SK-N-SH (cell line): Measurements from ENCODE around the gene ACSS2. TPM values are rescaled to one million over a fixed set of nuclear protein-coding genes. Genes with fewer than 3 reads are reported as not detected.

ENCODE experiments used
- CTCF ChIA-PET: fragments of 300-600, 350-600 bp; formaldehyde crosslinking; extraction: SDS; loops from one replicate; lab custom pipeline; 2021; lab: Yijun Ruan, JAX
- POLR2A ChIA-PET: fragments of 350-600 bp; sonication (Branson Sonifier 250); formaldehyde crosslinking; extraction: SDS; loops from one replicate; lab custom pipeline; 2020; ENCODE audit warnings: antibody characterized with exemption, inconsistent platforms; lab: Yijun Ruan, JAX
- DNase-seq: peaks from one replicate; pipeline ENCODE4 v3.0.0; 2012
- H2AFZ ChIP-seq: fragments of 200-600 bp; sonication (generic); 2 replicates; pipeline ENCODE4 v1.8.1; 2016; ENCODE audit warnings: antibody characterized with exemption, mild to moderate bottlenecking, low read depth
- H3F3A ChIP-seq: fragments of 200-600 bp; sonication (generic); replicated peaks from 2 replicates; pipeline ENCODE3; 2016; ENCODE audit warnings: antibody characterized with exemption, mild to moderate bottlenecking; ENCODE audit not compliant: insufficient read depth
- H3K27ac ChIP-seq, 2 experiments: fragments of 200-500 bp in 1 of 2; fragments of 200-600 bp in 1 of 2; sonication (Bioruptor generic) in 1 of 2; sonication (generic), shearing (Covaris generic) in 1 of 2; 2 replicates each; pipeline versions ENCODE4 v1.5.1 to v1.6.1; 2014 to 2016; ENCODE audit warnings: low read depth in 2 of 2, inconsistent platforms in 1 of 2, low read length in 1 of 2, mild to moderate bottlenecking in 1 of 2, mixed read lengths in 1 of 2
- H3K27me3 ChIP-seq: fragments of 200-600 bp; sonication (generic), shearing (Covaris generic); 2 replicates; pipeline ENCODE4 v1.6.1; 2016; ENCODE audit warnings: mixed run types; ENCODE audit not compliant: insufficient read depth
- H3K36me3 ChIP-seq, 2 experiments: fragments of 200-500 bp in 1 of 2; fragments of 200-600 bp in 1 of 2; sonication (Bioruptor generic) in 1 of 2; sonication (generic) in 1 of 2; replicated peaks in 1 of 2; 2 replicates each; pipeline versions ENCODE3 to v1.5.1; 2014 to 2016; ENCODE audit warnings: low read length in 1 of 2, mild to moderate bottlenecking in 1 of 2; ENCODE audit not compliant: insufficient read depth in 2 of 2, control insufficient read depth in 1 of 2
- H3K4me1 ChIP-seq, 2 experiments: fragments of 200-500 bp in 1 of 2; fragments of 200-600 bp in 1 of 2; sonication (Bioruptor generic) in 1 of 2; sonication (generic), shearing (Covaris generic) in 1 of 2; 2 replicates each; pipeline versions ENCODE4 v1.5.1 to v1.6.1; 2014 to 2016; ENCODE audit warnings: low read depth in 1 of 2, low read length in 1 of 2, mixed run types in 1 of 2; ENCODE audit not compliant: insufficient read depth in 2 of 2, control insufficient read depth in 1 of 2
- H3K4me2 ChIP-seq: fragments of 200-600 bp; sonication (generic), shearing (Covaris generic); 2 replicates; pipeline ENCODE4 v1.6.1; 2017; ENCODE audit warnings: mixed run types
- H3K4me3 ChIP-seq, 2 experiments: fragments of 200-500 bp in 1 of 2; fragments of 200-600 bp in 1 of 2; sonication (Bioruptor generic) in 1 of 2; sonication (generic), shearing (Covaris generic) in 1 of 2; 2 replicates each; pipeline versions ENCODE4 v1.5.1 to v1.8.1; 2014 to 2016; ENCODE audit warnings: low read depth in 2 of 2, inconsistent platforms in 1 of 2, low read length in 1 of 2, mild to moderate bottlenecking in 1 of 2, mixed read lengths in 1 of 2, moderate library complexity in 1 of 2
- H3K79me2 ChIP-seq: fragments of 200-600 bp; sonication (generic); 2 replicates; pipeline ENCODE4 v1.8.1; 2017; ENCODE audit warnings: mild to moderate bottlenecking; ENCODE audit not compliant: insufficient read depth
- H3K9ac ChIP-seq: fragments of 200-600 bp; sonication (generic); 2 replicates; pipeline ENCODE4 v1.6.1; 2017; ENCODE audit warnings: mixed run types
- H3K9me2 ChIP-seq: fragments of 200-600 bp; sonication (generic); 2 replicates; pipeline ENCODE4 v1.6.1; 2017; ENCODE audit warnings: mixed run types
- H3K9me3 ChIP-seq: fragments of 200-600 bp; sonication (generic); 2 replicates; pipeline ENCODE4 v1.6.1; 2017; ENCODE audit warnings: mixed run types, mild to moderate bottlenecking, moderate library complexity
- H4K20me1 ChIP-seq: fragments of 200-600 bp; sonication (generic); 2 replicates; pipeline ENCODE4 v1.6.1; 2017; ENCODE audit warnings: mild to moderate bottlenecking, mixed run types; ENCODE audit not compliant: insufficient read depth
- CHD2 ChIP-seq: fragments of 150-350 bp; IDR thresholded peaks from 2 replicates; pipeline ENCODE4 v1.6.1; 2018; ENCODE audit warnings: low read length; ENCODE audit not compliant: partially characterized antibody
- ELF1 ChIP-seq: IDR thresholded peaks from 2 replicates; pipeline ENCODE4 v1.4.0; 2012
- EP300 ChIP-seq, 2 experiments: IDR thresholded peaks; 2 replicates each; pipeline versions ENCODE4 v1.4.0 to v1.6.1; 2012; ENCODE audit warnings: borderline replicate concordance in 1 of 2, low read depth in 1 of 2, low read length in 1 of 2
- FOSL2 ChIP-seq: IDR thresholded peaks from 2 replicates; pipeline ENCODE4 v1.4.0; 2012; ENCODE audit warnings: low read depth, mild to moderate bottlenecking, moderate library complexity, borderline replicate concordance
- FOXJ3 ChIP-seq: sonication (generic); formaldehyde crosslinking; IDR thresholded peaks from 2 replicates; pipeline ENCODE4 v1.5.1; 2020; ENCODE audit warnings: mild to moderate bottlenecking, missing genetic modification reagents
- FOXM1 ChIP-seq: IDR thresholded peaks from 2 replicates; pipeline ENCODE4 v1.4.0; 2012; ENCODE audit warnings: low read depth, mild to moderate bottlenecking
- GABPA ChIP-seq: IDR thresholded peaks from 2 replicates; pipeline ENCODE4 v1.4.0; 2012; ENCODE audit warnings: low read depth, mild to moderate bottlenecking
- GATA2 ChIP-seq: sonication (generic); formaldehyde crosslinking; IDR thresholded peaks from 2 replicates; pipeline ENCODE4 v1.5.0; 2020; ENCODE audit warnings: mild to moderate bottlenecking, missing genetic modification reagents
- MXI1 ChIP-seq: IDR thresholded peaks from 2 replicates; pipeline ENCODE4 v1.6.1; 2012; ENCODE audit warnings: mild to moderate bottlenecking, low read depth, low read length, improper control_type of control experiment
- NRF1 ChIP-seq: IDR thresholded peaks from 2 replicates; pipeline ENCODE4 v1.6.1; 2012; ENCODE audit warnings: low read depth, mild to moderate bottlenecking, low read length
- RAD21 ChIP-seq: IDR thresholded peaks from 2 replicates; pipeline ENCODE4 v1.6.1; 2012; ENCODE audit warnings: mild to moderate bottlenecking, low read length
- RFX5 ChIP-seq: IDR thresholded peaks from 2 replicates; pipeline ENCODE4 v1.6.1; 2012; ENCODE audit warnings: mild to moderate bottlenecking, improper control_type of control experiment, low read length
- RXRA ChIP-seq: IDR thresholded peaks from 2 replicates; pipeline ENCODE4 v1.4.0; 2012; ENCODE audit warnings: low read depth, mild to moderate bottlenecking, borderline replicate concordance
- SIN3A ChIP-seq: IDR thresholded peaks from 2 replicates; pipeline ENCODE4 v1.6.1; 2012; ENCODE audit warnings: low read depth, mild to moderate bottlenecking, low read length, moderate library complexity, borderline replicate concordance
- TAF1 ChIP-seq: IDR thresholded peaks from 2 replicates; pipeline ENCODE4 v1.6.1; 2012; ENCODE audit warnings: low read depth, mild to moderate bottlenecking, low read length, moderate library complexity, borderline replicate concordance
- TEAD4 ChIP-seq: IDR thresholded peaks from 2 replicates; pipeline ENCODE4 v1.4.0; 2012; ENCODE audit warnings: mild to moderate bottlenecking, borderline replicate concordance; ENCODE audit not compliant: insufficient read depth
- WGBS: methylation state at CpG from one replicate; pipeline ENCODE4 v1.1.6; 2017; ENCODE audit warnings: low lambda C conversion rate; 5-methylcytosine and 5-hydroxymethylcytosine counted together
- polyA plus RNA-seq, 3 experiments: library from polyadenylated mRNA; depleted of rRNA; stranded (reverse); fragments of >200 nt; gene quantifications; 2 replicates each; pipeline ENCODE4 v1.2.3, GENCODE V29; 2012
- TF ChIP-seq, protein P1 (sequence below): fragments of 150-350 bp; IDR thresholded peaks from 2 replicates; pipeline ENCODE4 v1.6.1; 2016; ENCODE audit warnings: mild to moderate bottlenecking, low read depth, low read length
- TF ChIP-seq, protein P2 (sequence below): fragments of 150-350 bp; IDR thresholded peaks from 2 replicates; pipeline ENCODE4 v1.6.1; 2017; ENCODE audit warnings: antibody characterized with exemption, low read length, low read depth, borderline replicate concordance
- TF ChIP-seq, protein P3 (sequence below): fragments of 200-600 bp; sonication (generic); IDR thresholded peaks from 2 replicates; pipeline ENCODE4 v1.6.1; 2017; ENCODE audit warnings: antibody characterized with exemption, mild to moderate bottlenecking, moderate library complexity
- TF ChIP-seq, protein P4 (sequence below): IDR thresholded peaks from 2 replicates; pipeline ENCODE4 v1.4.0; 2012; ENCODE audit warnings: low read depth
- TF ChIP-seq, protein P5 (sequence below): IDR thresholded peaks from 2 replicates; pipeline ENCODE4 v1.4.0; 2012; ENCODE audit warnings: low read depth, borderline replicate concordance

The ACSS2 gene
- polyA plus RNA-seq, 1 of the 3 experiments (the other 2 are of a cell fraction) = 25.5 TPM

DNA sequence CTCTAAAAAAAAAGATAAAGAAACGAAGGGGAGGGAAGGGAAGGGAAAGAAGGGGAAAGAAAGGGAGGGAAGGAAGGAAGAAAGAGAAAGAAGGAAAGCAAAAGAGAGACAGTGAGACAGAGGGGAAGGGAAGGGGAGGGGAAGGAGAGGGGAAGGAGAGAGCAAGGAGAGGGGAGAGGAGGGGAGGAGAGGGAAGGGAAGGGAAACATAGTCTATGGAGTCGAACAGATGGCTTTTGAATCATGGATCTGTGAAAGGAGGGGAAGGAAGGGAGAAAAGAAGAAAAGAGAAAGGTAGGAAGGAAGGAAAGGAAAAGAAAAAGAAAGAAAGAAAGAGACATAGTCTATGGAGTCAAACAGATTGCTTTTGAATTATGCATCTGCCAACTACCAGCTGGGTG, 34.3 kb upstream of the ACSS2 start:
- no peaks in the 10 kb centered on the region for H3K79me2 ChIP-seq
- POLR2A ChIA-PET = no interaction called here

DNA sequence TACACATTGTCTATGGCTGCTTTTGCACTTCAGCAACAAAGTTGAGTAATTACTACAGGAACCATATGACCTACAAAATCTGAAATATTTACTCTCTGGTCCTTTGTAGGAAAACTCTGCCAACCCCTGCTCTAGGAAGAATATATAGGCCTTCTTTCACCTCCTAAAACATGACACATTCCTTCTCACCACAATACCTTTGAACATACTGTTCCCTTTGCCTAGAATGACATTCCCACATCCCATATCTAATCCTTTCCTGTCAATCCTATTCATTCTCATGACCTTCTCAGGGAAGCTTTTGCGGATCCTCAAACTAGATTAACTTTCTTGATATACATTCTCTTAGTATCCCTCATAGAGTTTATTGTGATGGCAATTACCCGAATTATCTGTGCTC, 33.0 kb upstream of the ACSS2 start:
- Histone ChIP-seq H3K4me1 (no peaks in the 10 kb centered on the region), H3K27ac (no peak overlapping the region), H3K4me3 (no peak overlapping the region), H3K9me3 (no peaks in the 10 kb centered on the region), H3K4me2 (no peak overlapping the region), H2AFZ (no peak overlapping the region), H3K9me2 (no peaks in the 10 kb centered on the region), H3K9ac (no peak overlapping the region), H3K36me3 (peaks cover 0 to 2% of the 10 kb centered on the region in 2 experiments), H4K20me1 (no peaks in the 10 kb centered on the region), H3K79me2 (no peaks in the 10 kb centered on the region), H3F3A (no peaks in the 10 kb centered on the region), H3K27me3 (no peaks in the 10 kb centered on the region)
- no peak for DNase-seq
- POLR2A ChIA-PET = no interaction called here
- WGBS = 89% methylated on average over 2 of the region's 2 CpGs
- CTCF ChIA-PET = no interaction called here
- TF ChIP-seq CHD2 (no peak), RXRA (no peak), SIN3A (no peak), RFX5 (no peak), EP300 (IDR thresholded peaks at IDR 0.05; ENCODE audit: borderline replicate concordance in 1 of 2, low read depth in 1 of 2, low read length in 1 of 2) (no peak), FOXM1 (no peak)
- TF ChIP-seq, protein P1, sequence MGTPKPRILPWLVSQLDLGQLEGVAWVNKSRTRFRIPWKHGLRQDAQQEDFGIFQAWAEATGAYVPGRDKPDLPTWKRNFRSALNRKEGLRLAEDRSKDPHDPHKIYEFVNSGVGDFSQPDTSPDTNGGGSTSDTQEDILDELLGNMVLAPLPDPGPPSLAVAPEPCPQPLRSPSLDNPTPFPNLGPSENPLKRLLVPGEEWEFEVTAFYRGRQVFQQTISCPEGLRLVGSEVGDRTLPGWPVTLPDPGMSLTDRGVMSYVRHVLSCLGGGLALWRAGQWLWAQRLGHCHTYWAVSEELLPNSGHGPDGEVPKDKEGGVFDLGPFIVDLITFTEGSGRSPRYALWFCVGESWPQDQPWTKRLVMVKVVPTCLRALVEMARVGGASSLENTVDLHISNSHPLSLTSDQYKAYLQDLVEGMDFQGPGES = no peak
- TF ChIP-seq, protein P2, sequence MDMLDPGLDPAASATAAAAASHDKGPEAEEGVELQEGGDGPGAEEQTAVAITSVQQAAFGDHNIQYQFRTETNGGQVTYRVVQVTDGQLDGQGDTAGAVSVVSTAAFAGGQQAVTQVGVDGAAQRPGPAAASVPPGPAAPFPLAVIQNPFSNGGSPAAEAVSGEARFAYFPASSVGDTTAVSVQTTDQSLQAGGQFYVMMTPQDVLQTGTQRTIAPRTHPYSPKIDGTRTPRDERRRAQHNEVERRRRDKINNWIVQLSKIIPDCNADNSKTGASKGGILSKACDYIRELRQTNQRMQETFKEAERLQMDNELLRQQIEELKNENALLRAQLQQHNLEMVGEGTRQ = no peak
- TF ChIP-seq, protein P3, sequence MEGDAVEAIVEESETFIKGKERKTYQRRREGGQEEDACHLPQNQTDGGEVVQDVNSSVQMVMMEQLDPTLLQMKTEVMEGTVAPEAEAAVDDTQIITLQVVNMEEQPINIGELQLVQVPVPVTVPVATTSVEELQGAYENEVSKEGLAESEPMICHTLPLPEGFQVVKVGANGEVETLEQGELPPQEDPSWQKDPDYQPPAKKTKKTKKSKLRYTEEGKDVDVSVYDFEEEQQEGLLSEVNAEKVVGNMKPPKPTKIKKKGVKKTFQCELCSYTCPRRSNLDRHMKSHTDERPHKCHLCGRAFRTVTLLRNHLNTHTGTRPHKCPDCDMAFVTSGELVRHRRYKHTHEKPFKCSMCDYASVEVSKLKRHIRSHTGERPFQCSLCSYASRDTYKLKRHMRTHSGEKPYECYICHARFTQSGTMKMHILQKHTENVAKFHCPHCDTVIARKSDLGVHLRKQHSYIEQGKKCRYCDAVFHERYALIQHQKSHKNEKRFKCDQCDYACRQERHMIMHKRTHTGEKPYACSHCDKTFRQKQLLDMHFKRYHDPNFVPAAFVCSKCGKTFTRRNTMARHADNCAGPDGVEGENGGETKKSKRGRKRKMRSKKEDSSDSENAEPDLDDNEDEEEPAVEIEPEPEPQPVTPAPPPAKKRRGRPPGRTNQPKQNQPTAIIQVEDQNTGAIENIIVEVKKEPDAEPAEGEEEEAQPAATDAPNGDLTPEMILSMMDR = no peak

More for the DNA sequence above, 34.3 kb upstream of the ACSS2 start:
- H3K4me1 ChIP-seq = no peaks in the 10 kb centered on the region
- no peak overlapping the region for H3K27ac ChIP-seq
- no peak overlapping the region for H3K9ac ChIP-seq
- 69% methylated on average over 2 of the region's 2 CpGs for WGBS
- H2AFZ ChIP-seq = no peak overlapping the region
- H3F3A ChIP-seq = no peaks in the 10 kb centered on the region
- H3K27me3 ChIP-seq = no peaks in the 10 kb centered on the region
- H3K4me3 ChIP-seq = no peak overlapping the region
- no peak for TF ChIP-seq NRF1
- no peak for TF ChIP-seq EP300 (IDR thresholded peaks at IDR 0.05; ENCODE audit: borderline replicate concordance in 1 of 2, low read depth in 1 of 2, low read length in 1 of 2)
- no peak for TF ChIP-seq ELF1
- no peak for TF ChIP-seq GATA2 (CRISPR knock-in tag)
- TF ChIP-seq TEAD4 = no peak
- TF ChIP-seq MXI1 = no peak
- TF ChIP-seq, protein P4, sequence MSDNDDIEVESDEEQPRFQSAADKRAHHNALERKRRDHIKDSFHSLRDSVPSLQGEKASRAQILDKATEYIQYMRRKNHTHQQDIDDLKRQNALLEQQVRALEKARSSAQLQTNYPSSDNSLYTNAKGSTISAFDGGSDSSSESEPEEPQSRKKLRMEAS = no peak
- TF ChIP-seq TAF1 = no peak
- TF ChIP-seq, protein P1 = no peak
- TF ChIP-seq, protein P5, sequence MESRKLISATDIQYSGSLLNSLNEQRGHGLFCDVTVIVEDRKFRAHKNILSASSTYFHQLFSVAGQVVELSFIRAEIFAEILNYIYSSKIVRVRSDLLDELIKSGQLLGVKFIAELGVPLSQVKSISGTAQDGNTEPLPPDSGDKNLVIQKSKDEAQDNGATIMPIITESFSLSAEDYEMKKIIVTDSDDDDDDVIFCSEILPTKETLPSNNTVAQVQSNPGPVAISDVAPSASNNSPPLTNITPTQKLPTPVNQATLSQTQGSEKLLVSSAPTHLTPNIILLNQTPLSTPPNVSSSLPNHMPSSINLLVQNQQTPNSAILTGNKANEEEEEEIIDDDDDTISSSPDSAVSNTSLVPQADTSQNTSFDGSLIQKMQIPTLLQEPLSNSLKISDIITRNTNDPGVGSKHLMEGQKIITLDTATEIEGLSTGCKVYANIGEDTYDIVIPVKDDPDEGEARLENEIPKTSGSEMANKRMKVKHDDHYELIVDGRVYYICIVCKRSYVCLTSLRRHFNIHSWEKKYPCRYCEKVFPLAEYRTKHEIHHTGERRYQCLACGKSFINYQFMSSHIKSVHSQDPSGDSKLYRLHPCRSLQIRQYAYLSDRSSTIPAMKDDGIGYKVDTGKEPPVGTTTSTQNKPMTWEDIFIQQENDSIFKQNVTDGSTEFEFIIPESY = no peak
- TF ChIP-seq GABPA = no peak
- no peak for TF ChIP-seq FOXJ3 (CRISPR knock-in tag)
- no peak for TF ChIP-seq RAD21
- TF ChIP-seq FOSL2 = no peak
- no peaks in the 10 kb centered on the region for H4K20me1 ChIP-seq
- CTCF ChIA-PET = interaction anchor here (1.1 kb wide), 1 partner anchor 30 kb away, joined by 3 read pairs; no protein-coding TSS in a partner anchor
- no peaks in the 10 kb centered on the region for H3K9me2 ChIP-seq
- no peaks in the 10 kb centered on the region for H3K36me3 ChIP-seq
- H3K9me3 ChIP-seq = no peaks in the 10 kb centered on the region
- no peak overlapping the region for H3K4me2 ChIP-seq
- no peak for DNase-seq
